Uterus (tissue), 4 donors: ENCODE results near the gene LYRM9. TPM values are rescaled to one million over a fixed set of nuclear protein-coding genes. Genes with fewer than 3 reads are reported as not detected.
"Not testable (repeated sequence)": the region's sequence is repeated elsewhere in the genome, so short reads cannot be mapped to it uniquely, and the experiment has no call there.

ENCODE experiments used
- DNase-seq, 2 donors: peaks; one replicate each; pipeline ENCODE4 v3.0.0-alpha.2; 2019 to 2020
- H3K27ac ChIP-seq, 2 donors: fragments of 200-600 bp; sonication (generic); 1 replicate in 1 of 2; 2 replicates in 1 of 2; pipeline ENCODE4 v1.5.1; 2016 to 2018
- H3K27me3 ChIP-seq, 2 donors: fragments of 200-600 bp; sonication (generic); one replicate each; pipeline ENCODE4 v1.5.1; 2018 to 2019; ENCODE audit warnings: control low read depth in 1 of 2
- H3K36me3 ChIP-seq, 2 donors: fragments of 200-600 bp; sonication (generic); one replicate each; pipeline ENCODE4 v1.5.1; 2019; ENCODE audit warnings: control low read depth in 1 of 2
- H3K4me1 ChIP-seq, 2 donors: fragments of 200-600 bp; sonication (generic); one replicate each; pipeline ENCODE4 v1.5.1; 2018 to 2019; ENCODE audit warnings: control low read depth in 1 of 2
- H3K4me3 ChIP-seq, 2 donors: fragments of 200-600 bp; sonication (generic); 1 replicate in 1 of 2; 2 replicates in 1 of 2; pipeline ENCODE4 v1.5.1; 2018 to 2019; ENCODE audit warnings: mild to moderate bottlenecking in 1 of 2
- H3K9me3 ChIP-seq, 2 donors: fragments of 200-600 bp; sonication (generic); one replicate each; pipeline ENCODE4 v1.5.1; 2019; ENCODE audit warnings: control low read depth in 1 of 2
- CTCF ChIP-seq, 4 experiments: fragments of 200-600 bp in 2 of 4; fragments of 450-650 bp in 2 of 4; sonication (generic) in 2 of 4; IDR thresholded peaks; one replicate each; pipeline ENCODE4 v1.5.1; 2016 to 2019; ENCODE audit warnings: antibody characterized with exemption in 4 of 4, mild to moderate bottlenecking in 2 of 4, moderate library complexity in 1 of 4
- POLR2A ChIP-seq, 2 donors: fragments of 450-650 bp; IDR thresholded peaks; one replicate each; pipeline ENCODE4 v1.6.1; 2016; ENCODE audit warnings: antibody characterized with exemption in 2 of 2, mild to moderate bottlenecking in 1 of 2, moderate library complexity in 1 of 2
- intact Hi-C: fragments of 100-400 bp; cut with DNase I; formaldehyde crosslinking; loops from one replicate; pipeline ENCODE4 v1.15.1; 2023; ENCODE audit warnings: low total_unique reads
- total RNA-seq, 4 donors: library from RNA; depleted of rRNA in 3 of 4; stranded (reverse); fragments of >200 nt in 3 of 4; gene quantifications; one replicate each; pipeline versions ENCODE4 v1.1.0 to v1.2.4, GENCODE V29; 2014 to 2023
- donor health status: DM: yes; HTN: yes; CAD: no.

LYRM9 gene
- total RNA-seq, 4 donors from 2014 or later = 3.3 to 31.4 (median 25.6) TPM

DNA sequence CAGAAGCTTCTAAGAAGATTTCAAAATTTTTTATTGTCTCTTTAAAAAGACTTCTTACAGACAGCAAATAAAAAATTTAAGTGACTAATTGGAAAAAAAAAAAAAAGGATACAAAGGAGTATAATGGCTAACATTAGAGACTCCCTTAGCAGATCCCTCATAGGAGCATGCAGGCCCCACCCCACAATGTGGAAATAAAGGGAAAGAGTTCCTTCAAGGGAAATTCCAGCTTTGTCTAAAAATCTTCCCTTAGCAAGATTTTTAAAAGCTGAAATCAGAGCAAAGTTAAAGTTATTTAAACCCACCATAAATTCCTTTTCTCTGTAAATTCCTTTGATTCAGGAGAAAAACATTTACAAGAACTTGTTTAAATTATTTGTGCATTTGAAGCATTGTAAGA, 60.3 kb downstream of the LYRM9 start:
- H3K27me3 ChIP-seq = no peaks in the 10 kb centered on the region
- H3K4me1 ChIP-seq = no peaks in the 10 kb centered on the region
- H3K9me3 ChIP-seq = no peaks in the 10 kb centered on the region
- H3K36me3 ChIP-seq = no peaks in the 10 kb centered on the region
- TF ChIP-seq POLR2A (IDR thresholded peaks at IDR 0.05) (no peak), CTCF (IDR thresholded peaks at IDR 0.05) (no peak)
- intact Hi-C loops = no loop called here
- no peak overlapping the region for H3K4me3 ChIP-seq
- no peak for DNase-seq
- no peak overlapping the region for H3K27ac ChIP-seq

GRCh38 chr17:27829888-27830287, 63.3 kb downstream of the LYRM9 start:
- H3K27me3 ChIP-seq, H3K27ac ChIP-seq, H3K36me3 ChIP-seq, DNase-seq, H3K4me3 ChIP-seq, H3K9me3 ChIP-seq, H3K4me1 ChIP-seq, intact Hi-C loops: not testable (repeated sequence)

DNA sequence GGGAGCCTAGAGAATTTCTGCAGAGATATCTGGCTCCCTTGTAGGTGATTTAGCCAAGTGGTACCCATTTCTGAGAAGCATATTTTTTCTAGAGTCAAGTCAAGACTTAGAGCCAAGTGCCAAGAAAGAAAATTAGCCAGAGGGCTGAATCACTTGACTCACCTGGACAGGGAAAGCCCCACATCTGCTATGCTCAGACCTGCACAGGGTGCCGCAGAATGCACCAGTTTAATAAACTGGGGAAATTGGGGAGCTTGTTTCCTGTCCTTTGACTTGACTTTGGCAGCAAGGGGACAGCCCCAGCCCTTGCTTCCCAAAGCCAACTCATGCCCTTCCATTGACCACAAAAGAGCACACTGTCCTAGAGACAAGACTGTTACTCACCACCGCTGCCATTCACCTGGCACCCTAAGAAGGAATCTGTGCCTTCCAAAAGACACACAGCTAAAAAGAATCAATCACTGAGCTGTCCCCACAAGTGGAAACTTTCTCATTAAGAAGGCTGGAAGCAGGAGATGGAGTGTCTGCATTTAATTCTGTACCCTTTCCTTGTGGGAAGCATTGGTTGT, 63.9 kb downstream of the LYRM9 start:
- H3K27me3 ChIP-seq, H3K27ac ChIP-seq, intact Hi-C loops, H3K4me3 ChIP-seq, H3K9me3 ChIP-seq, H3K4me1 ChIP-seq, H3K36me3 ChIP-seq, DNase-seq: not testable (repeated sequence)

Other genes starting within 250 kb of the LYRM9 start
- gene NOS2, start 92.8 kb downstream of the LYRM9 start, total RNA-seq = 1 to 10 TPM in 1 of 4 donors, under 1 TPM in 2, not detected in 1; 0.09 to 2.8 (median 0.62) TPM
- 10 to 100 TPM in 3 of 4 donors, 1 to 10 TPM in 1; 7.7 to 36.8 (median 23.4) TPM for gene NLK, start 149.3 kb upstream of the LYRM9 start, total RNA-seq